Smooth muscle cell (in vitro differentiated cells): Measurements from ENCODE around the gene SRGAP3. TPM values are rescaled to one million over a fixed set of nuclear protein-coding genes. Genes with fewer than 3 reads are reported as not detected.

ENCODE experiments used
- DNase-seq: peaks from one replicate; lab custom pipeline; 2025; ENCODE audit not compliant: unreplicated experiment; lab: John Stamatoyannopoulos, UW
- H2AFZ ChIP-seq: fragments of 200-600 bp; sonication (generic); 2 replicates; pipeline ENCODE4 v1.6.0; 2016; ENCODE audit warnings: antibody characterized with exemption, low read depth, mild to moderate bottlenecking
- H3F3A ChIP-seq: fragments of 200-600 bp; sonication (generic); 2 replicates; pipeline ENCODE4 v1.6.0; 2017; ENCODE audit warnings: antibody characterized with exemption, low read depth
- H3K27ac ChIP-seq: fragments of 200-600 bp; sonication (generic); 2 replicates; pipeline ENCODE4 v1.5.1; 2016; ENCODE audit warnings: low read depth, mild to moderate bottlenecking
- H3K27me3 ChIP-seq: fragments of 200-600 bp; sonication (generic); 2 replicates; pipeline ENCODE4 v1.6.1; 2016; ENCODE audit warnings: low read depth, mild to moderate bottlenecking
- H3K36me3 ChIP-seq: fragments of 200-600 bp; sonication (generic); 2 replicates; pipeline ENCODE4 v1.5.1; 2016; ENCODE audit warnings: low read depth
- H3K4me1 ChIP-seq: fragments of 200-600 bp; sonication (generic); 2 replicates; pipeline ENCODE4 v1.5.1; 2016; ENCODE audit warnings: low read depth
- H3K4me2 ChIP-seq: fragments of 200-600 bp; sonication (generic); 2 replicates; pipeline ENCODE4 v1.6.0; 2016; ENCODE audit warnings: mild to moderate bottlenecking
- H3K4me3 ChIP-seq: fragments of 200-600 bp; sonication (generic); 2 replicates; pipeline ENCODE4 v1.5.1; 2016; ENCODE audit warnings: mild to moderate bottlenecking
- H3K79me2 ChIP-seq: fragments of 200-600 bp; sonication (generic); 2 replicates; pipeline ENCODE4 v1.6.0; 2016; ENCODE audit warnings: low read depth, mild to moderate bottlenecking
- H3K9ac ChIP-seq: fragments of 200-600 bp; sonication (generic); 2 replicates; pipeline ENCODE4 v1.6.0; 2016; ENCODE audit warnings: low read depth
- H3K9me3 ChIP-seq: fragments of 200-600 bp; sonication (generic); replicated peaks from 2 replicates; pipeline ENCODE4 v1.5.1; 2016; ENCODE audit warnings: low read depth
- H4K20me1 ChIP-seq: fragments of 200-600 bp; sonication (generic); 2 replicates; pipeline ENCODE4 v1.6.0; 2016; ENCODE audit warnings: low read depth
- WGBS: methylation state at CpG from one replicate; pipeline ENCODE4 v1.1.7; 2016; ENCODE audit warnings: low lambda C conversion rate; 5-methylcytosine and 5-hydroxymethylcytosine counted together
- polyA plus RNA-seq: library from polyadenylated mRNA; unstranded; fragments of >200 nt; fragmentation: Nextera tagmentation; extraction: Ambion mirVana; gene quantifications from 2 replicates; pipeline ENCODE4 v1.2.1, GENCODE V29; 2016
- total RNA-seq: library from RNA; depleted of rRNA; stranded (reverse); fragments of >200 nt; gene quantifications from 2 replicates; pipeline ENCODE4 v1.2.3, GENCODE V29; 2014
- TF ChIP-seq, protein P1 (sequence below): fragments of 200-600 bp; sonication (generic); IDR thresholded peaks from 2 replicates; pipeline ENCODE4 v1.5.1; 2017; ENCODE audit warnings: borderline replicate concordance, mild to moderate bottlenecking, antibody characterized with exemption; ENCODE audit not compliant: insufficient read depth, poor library complexity, severe bottlenecking

SRGAP3 gene
- total and polyA plus RNA-seq, 2 experiments from 2014 or later: 1.5 to 3.1 TPM

DNA sequence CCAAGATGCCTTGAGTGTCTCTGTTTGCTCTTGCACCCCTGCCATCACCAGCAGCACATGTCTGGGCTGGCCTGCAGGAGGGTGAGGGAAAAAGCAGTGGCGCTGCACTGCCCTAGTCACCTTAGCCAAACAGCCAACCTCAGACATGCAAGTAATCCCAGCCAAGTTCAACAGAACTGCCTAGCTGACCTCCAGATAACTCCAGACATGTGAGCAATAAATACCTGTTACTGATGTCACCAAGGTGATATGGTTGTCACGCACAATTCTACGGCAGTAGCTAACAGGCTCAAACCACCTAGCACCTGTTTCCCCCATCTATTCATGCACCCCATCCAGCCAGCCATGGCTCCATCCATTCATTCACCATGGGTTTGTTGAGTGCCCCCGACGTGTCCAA, 99.9 kb downstream of the SRGAP3 start:
- TF ChIP-seq, protein P1, sequence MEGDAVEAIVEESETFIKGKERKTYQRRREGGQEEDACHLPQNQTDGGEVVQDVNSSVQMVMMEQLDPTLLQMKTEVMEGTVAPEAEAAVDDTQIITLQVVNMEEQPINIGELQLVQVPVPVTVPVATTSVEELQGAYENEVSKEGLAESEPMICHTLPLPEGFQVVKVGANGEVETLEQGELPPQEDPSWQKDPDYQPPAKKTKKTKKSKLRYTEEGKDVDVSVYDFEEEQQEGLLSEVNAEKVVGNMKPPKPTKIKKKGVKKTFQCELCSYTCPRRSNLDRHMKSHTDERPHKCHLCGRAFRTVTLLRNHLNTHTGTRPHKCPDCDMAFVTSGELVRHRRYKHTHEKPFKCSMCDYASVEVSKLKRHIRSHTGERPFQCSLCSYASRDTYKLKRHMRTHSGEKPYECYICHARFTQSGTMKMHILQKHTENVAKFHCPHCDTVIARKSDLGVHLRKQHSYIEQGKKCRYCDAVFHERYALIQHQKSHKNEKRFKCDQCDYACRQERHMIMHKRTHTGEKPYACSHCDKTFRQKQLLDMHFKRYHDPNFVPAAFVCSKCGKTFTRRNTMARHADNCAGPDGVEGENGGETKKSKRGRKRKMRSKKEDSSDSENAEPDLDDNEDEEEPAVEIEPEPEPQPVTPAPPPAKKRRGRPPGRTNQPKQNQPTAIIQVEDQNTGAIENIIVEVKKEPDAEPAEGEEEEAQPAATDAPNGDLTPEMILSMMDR: no peak
- Histone ChIP-seq H3K9me3 (peaks cover 3% of the 10 kb centered on the region), H3K36me3 (no peaks in the 10 kb centered on the region), H3K79me2 (no peaks in the 10 kb centered on the region), H3K27ac (no peak overlapping the region), H3F3A (no peaks in the 10 kb centered on the region), H3K9ac (no peak overlapping the region), H3K4me2 (no peak overlapping the region), H3K27me3 (no peaks in the 10 kb centered on the region), H3K4me3 (no peak overlapping the region), H3K4me1 (no peaks in the 10 kb centered on the region), H2AFZ (no peak overlapping the region), H4K20me1 (no peaks in the 10 kb centered on the region)
- DNase-seq: no peak
- 98% methylated on average over 5 of the region's 5 CpGs for WGBS

DNA sequence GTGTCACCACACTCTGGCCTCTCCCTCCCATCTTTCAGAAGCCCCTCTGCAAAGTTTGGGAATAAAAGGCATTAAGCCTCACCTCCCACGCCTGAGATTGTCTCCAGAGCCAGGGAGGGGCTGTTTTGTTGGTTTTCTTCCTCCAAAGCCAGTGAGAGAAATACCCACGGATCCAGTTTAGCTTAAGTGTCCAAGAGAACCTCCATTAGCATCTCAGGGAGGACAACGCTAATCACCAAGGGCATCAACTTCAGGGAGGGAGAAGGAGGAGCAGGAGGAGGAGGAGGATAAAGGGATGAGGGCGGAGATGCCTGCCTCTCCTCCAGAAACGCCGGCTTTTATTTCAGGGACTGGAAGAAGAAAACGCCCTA, 101.6 kb downstream of the SRGAP3 start:
- TF ChIP-seq, protein P1: no peak
- H3K9me3 ChIP-seq: peaks cover 3% of the 10 kb centered on the region
- H3K9ac ChIP-seq: no peak overlapping the region
- no peak overlapping the region for H3K27ac ChIP-seq
- no peaks in the 10 kb centered on the region for H3K79me2 ChIP-seq
- H3F3A ChIP-seq: no peaks in the 10 kb centered on the region
- 89% methylated on average over 7 of the region's 7 CpGs for WGBS
- no peak overlapping the region for H2AFZ ChIP-seq
- H3K4me3 ChIP-seq: no peak overlapping the region
- H3K36me3 ChIP-seq: no peaks in the 10 kb centered on the region
- no peak for DNase-seq
- no peaks in the 10 kb centered on the region for H3K27me3 ChIP-seq
- H4K20me1 ChIP-seq: no peaks in the 10 kb centered on the region
- no peak overlapping the region for H3K4me2 ChIP-seq
- no peaks in the 10 kb centered on the region for H3K4me1 ChIP-seq

DNA sequence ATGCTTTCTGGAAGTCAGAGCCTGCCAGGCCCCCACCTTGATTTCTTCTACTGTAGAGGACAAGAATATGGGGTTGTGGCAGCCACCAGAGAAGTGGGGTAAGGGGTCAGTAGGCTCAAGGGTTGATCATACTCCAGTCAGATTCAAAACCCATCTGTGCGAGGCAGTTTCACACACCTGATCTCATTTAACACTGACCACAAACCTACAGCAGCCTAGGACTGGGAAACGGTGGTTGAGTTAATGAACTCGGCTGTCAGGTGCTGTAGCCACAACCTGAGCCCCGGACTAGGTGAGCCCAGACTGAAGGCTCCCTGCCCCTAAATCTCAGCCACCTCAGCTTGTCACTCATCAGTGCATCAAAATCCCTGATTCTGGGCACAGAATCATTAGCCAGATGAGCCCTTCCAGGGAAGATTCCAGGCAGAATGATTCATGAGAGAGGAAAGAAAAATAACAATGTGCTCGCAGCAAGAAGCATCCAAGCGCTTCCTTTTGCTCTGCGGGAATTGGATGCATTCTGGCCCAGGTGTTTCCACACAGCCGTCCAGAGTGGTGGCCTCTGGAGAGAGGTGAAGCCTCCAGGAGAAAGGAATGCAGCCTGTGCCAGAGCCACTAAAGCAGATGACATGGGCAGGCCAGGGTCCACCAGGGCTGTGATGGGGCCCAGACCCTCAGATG, 102.1 kb downstream of the SRGAP3 start:
- Histone ChIP-seq H3K4me1 (no peaks in the 10 kb centered on the region), H3K27ac (no peak overlapping the region), H3K27me3 (no peaks in the 10 kb centered on the region), H3K4me2 (no peak overlapping the region), H3K9ac (no peak overlapping the region), H3K36me3 (no peaks in the 10 kb centered on the region), H4K20me1 (no peaks in the 10 kb centered on the region), H3K9me3 (peaks cover 3% of the 10 kb centered on the region), H3F3A (no peaks in the 10 kb centered on the region), H3K4me3 (no peak overlapping the region), H3K79me2 (no peaks in the 10 kb centered on the region), H2AFZ (no peak overlapping the region)
- no peak for DNase-seq
- 88% methylated on average over 8 of the region's 8 CpGs for WGBS
- TF ChIP-seq, protein P1: no peak
